ENCODE measurements around the gene CDK3.

The CDK3 gene

DNA sequence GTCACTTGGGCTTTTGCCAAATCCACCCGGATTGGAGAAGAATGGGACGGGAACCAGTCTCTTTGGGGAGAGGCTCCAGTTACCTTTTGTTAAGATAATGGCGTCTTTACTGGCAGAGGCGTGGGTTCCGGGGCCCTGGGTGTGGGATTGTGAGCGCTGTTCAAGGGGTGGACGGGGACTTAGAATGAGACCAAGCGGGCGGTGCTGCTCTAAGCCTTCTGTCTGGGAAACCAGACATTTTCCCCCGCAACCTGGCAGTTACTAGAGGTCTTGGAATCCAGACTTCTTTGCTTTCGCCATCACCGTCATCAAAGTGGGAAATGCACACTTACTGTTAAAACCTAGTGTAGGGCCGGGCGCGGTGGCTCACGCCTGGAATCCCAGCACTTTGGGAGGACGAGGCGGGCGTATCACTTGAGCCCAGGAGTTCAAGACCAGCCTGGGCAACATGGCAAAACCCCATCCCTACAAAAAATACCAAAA lies 20.9 kb upstream of the CDK3 start:
- TF ChIP-seq, protein P1, sequence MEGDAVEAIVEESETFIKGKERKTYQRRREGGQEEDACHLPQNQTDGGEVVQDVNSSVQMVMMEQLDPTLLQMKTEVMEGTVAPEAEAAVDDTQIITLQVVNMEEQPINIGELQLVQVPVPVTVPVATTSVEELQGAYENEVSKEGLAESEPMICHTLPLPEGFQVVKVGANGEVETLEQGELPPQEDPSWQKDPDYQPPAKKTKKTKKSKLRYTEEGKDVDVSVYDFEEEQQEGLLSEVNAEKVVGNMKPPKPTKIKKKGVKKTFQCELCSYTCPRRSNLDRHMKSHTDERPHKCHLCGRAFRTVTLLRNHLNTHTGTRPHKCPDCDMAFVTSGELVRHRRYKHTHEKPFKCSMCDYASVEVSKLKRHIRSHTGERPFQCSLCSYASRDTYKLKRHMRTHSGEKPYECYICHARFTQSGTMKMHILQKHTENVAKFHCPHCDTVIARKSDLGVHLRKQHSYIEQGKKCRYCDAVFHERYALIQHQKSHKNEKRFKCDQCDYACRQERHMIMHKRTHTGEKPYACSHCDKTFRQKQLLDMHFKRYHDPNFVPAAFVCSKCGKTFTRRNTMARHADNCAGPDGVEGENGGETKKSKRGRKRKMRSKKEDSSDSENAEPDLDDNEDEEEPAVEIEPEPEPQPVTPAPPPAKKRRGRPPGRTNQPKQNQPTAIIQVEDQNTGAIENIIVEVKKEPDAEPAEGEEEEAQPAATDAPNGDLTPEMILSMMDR (IDR thresholded peaks at IDR 0.05; ENCODE audit: control extremely low read depth, extremely low read depth, low read depth, missing control alignments), result no peak
- DNase-seq (ENCODE audit: extremely low spot score), result no peak
- POLR2A ChIA-PET, result interaction anchor here (0.5 to 0.7 kb wide), 2 partner anchors 30 to 64 kb away, joined by 3 to 7 read pairs; no protein-coding TSS in a partner anchor
- CTCF ChIA-PET, result interaction anchor here (1.1 to 1.5 kb wide), 2 partner anchors 12 to 20 kb away, joined by 5 read pairs; partner anchors contain the start of gene CDK3

DNA sequence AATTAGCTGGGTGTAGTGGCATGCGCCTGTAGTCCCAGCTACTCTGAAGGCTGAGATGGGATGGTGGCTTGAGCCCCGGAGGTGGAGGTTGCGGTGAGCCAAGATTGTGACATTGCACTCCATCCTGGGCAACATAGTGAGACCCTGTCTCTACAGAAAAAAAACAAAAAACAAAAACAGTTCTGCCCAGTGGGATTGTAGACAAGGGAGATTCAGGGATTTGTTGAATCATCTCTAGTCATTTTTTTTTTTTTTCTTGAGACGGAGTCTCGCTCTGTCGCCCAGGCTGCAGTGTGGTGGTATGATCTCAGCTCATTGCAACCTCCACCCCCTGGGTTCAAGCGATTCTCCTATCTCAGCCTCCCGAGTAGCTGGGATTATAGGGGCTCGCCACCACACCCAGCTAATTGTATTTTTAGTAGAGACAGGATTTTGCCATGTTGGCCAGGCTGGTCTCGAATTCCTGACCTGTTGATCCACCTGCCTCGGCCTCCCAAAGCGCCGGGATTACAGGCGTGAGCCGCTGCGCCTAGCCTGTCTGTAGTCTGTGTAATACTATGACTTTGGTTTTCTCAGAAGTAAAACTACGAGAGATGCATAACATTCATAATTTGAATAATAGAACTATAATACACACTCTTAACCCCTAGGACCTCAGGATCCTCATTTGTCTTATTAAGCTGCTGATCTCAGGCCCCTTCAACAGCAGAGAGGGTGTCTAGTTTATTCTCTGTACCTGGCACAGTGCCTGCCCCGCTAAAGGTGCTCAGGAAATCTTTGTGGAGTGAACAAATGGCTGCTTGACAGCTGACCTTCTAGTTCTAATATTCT lies 20.3 kb upstream of the CDK3 start:
- POLR2A ChIA-PET, result interaction anchor here (0.5 to 0.7 kb wide), 6 partner anchors 9 to 720 kb away, joined by 3 to 8 read pairs (median 4); no protein-coding TSS in a partner anchor
- TF ChIP-seq, protein P1 (IDR thresholded peaks at IDR 0.05; ENCODE audit: control extremely low read depth, extremely low read depth, low read depth, missing control alignments), result no peak
- DNase-seq (ENCODE audit: extremely low spot score), result no peak
- CTCF ChIA-PET, result interaction anchor here (1.0 to 1.8 kb wide), 4 partner anchors 11 to 34 kb away, joined by 5 to 6 read pairs (median 5); partner anchors contain the start of gene CDK3

DNA sequence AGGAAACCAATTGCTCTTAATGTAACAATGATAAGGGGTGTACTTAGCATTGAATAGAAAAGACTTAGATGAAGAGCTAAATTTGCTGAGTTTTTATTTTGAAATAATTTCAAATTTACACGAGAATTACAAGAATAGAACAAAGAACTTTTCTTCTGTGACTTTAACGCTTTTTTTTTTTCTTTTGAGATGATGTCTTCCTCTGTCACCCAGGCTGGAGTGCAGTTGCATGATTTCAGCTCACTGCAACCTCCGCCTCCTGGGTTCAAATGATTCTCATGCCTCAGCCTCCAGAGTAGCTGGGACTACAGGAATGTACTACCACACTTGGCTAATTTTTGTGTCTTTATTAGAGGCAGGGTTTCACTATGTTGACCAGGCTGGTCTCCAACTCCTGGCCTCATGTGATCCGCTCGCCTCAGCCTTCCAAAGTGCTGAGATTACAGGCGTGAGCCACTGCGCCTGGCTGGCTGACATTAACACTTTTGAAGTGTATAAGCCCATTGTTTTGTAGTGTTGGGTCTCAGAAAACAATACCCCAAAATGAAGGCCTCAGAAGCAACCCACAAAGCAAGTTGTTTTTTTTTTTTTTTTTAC lies 19.5 kb upstream of the CDK3 start:
- DNase-seq (ENCODE audit: extremely low spot score), result no peak
- POLR2A ChIA-PET, result interaction anchor here (0.6 kb wide), 2 partner anchors 8 to 303 kb away, joined by 4 to 8 read pairs; no protein-coding TSS in a partner anchor
- CTCF ChIA-PET, result interaction anchor here (1.0 to 1.8 kb wide), 4 partner anchors 11 to 33 kb away, joined by 5 to 6 read pairs (median 5); partner anchors contain the start of gene CDK3
- TF ChIP-seq, protein P1 (IDR thresholded peaks at IDR 0.05; ENCODE audit: control extremely low read depth, extremely low read depth, low read depth, missing control alignments), result no peak

DNA sequence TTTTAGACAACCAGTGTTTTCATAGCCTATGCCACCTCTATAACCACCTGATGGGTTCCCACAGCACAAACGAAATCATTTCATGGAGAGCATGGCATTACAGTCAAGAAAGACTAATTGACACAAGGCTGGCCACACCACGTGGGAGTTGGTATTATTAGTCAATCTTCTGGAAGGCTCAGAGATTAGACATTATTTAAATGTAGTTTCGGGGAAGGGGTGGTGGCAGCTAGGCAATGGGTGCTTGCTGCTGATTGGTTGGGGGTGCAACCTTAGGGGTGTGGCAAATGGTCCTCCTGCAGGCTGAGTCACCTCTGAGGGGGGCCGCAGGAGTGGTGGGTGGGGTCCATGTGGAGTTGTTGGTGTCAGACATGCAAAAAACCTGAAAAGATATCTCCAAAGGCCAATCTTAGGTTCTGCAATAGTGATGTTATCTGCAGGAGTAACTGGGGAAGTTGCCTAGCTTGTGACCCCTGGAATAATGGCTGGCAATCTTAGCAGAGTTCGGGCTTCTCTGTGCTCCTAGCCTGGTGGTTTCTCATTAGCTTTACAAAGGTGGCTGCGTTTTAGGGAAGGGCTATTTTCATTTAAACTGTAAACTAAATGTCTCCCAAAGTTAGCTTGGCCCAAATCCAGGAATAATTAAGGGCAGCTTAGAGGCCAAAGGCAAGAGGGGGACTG lies 17.0 kb upstream of the CDK3 start:
- POLR2A ChIA-PET, result no interaction called here
- DNase-seq (ENCODE audit: extremely low spot score), result no peak
- TF ChIP-seq, protein P1 (IDR thresholded peaks at IDR 0.05; ENCODE audit: control extremely low read depth, extremely low read depth, low read depth, missing control alignments), result no peak
- CTCF ChIA-PET, result interaction anchor here (1.2 to 2.6 kb wide), 4 partner anchors 13 to 296 kb away, joined by 3 to 22 read pairs (median 11); partner anchors contain the start of gene CDK3

DNA sequence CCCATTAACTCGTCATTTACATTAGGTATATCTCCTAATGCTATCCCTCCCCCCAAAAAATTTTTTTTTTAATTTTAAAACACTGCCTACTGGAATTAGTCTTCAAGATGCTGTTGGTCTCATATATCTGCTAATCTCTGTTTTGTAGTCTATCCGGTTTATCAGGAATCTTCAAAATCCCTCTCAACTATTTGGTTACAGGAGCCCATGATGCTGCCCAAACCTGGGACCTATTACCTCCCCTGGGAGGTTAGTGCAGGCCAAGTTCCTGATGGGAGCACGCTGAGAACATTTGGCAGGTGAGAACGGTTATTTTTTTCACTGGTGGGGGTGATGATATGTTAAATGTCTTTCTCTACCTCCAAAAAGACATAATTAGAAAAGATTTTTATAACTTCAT lies 14.7 kb upstream of the CDK3 start:
- ChIA-PET CTCF (interaction anchor here (2.4 kb wide), 1 partner anchor 10 kb away, joined by 11 read pairs; no protein-coding TSS in a partner anchor), POLR2A (no interaction called here)
- TF ChIP-seq, protein P1 (IDR thresholded peaks at IDR 0.05; ENCODE audit: control extremely low read depth, extremely low read depth, low read depth, missing control alignments), result no peak

DNA sequence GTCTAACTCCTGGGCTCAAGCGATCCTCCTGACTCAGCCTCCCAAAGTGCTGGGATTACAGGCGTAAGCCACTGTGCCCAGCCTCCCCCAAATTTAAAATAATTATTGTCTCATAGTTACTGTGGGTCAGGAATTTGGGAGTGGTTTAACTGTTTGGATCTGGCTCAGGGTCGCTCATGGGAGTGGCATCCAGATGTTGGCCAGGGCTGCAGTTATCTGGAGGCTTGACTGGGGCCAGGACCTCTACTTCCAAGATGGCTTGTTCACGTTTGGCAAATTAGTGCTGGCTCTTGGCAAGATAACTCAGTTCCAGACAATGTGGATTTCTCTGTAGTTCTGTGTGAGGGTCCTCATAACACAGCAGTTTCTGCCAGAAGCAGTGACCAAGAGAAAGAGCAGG lies 13.6 kb upstream of the CDK3 start:
- TF ChIP-seq, protein P1 (IDR thresholded peaks at IDR 0.05; ENCODE audit: control extremely low read depth, extremely low read depth, low read depth, missing control alignments), result no peak
- ChIA-PET POLR2A (no interaction called here), CTCF (interaction anchor here (0.9 to 6.0 kb wide), 3 partner anchors 14 to 91 kb away, joined by 3 to 25 read pairs (median 6); partner anchors contain the start of genes CDK3 and TRIM65)
- no peak for DNase-seq (ENCODE audit: extremely low spot score)

More for the DNA sequence above, 14.7 kb upstream of the CDK3 start:
- DNase-seq (ENCODE audit: extremely low spot score), result no peak
